GM23248 (cell line): ENCODE data around the gene HDAC9. TPM values are rescaled to one million over a fixed set of nuclear protein-coding genes. Genes with fewer than 3 reads are reported as not detected.
A peak's percentile ranks its signal among the peaks of the same experiment; 100 is the strongest.

Source experiments
- DNase-seq: peaks from one replicate; pipeline ENCODE4 v3.0.0-alpha.2; 2015
- H2AFZ ChIP-seq: fragments of 200-600 bp; sonication (generic); 2 replicates; pipeline ENCODE4 v1.6.1; 2016; ENCODE audit warnings: antibody characterized with exemption
- H3F3A ChIP-seq: fragments of 200-600 bp; sonication (generic); 2 replicates; pipeline ENCODE4 v1.6.1; 2016; ENCODE audit warnings: mild to moderate bottlenecking, antibody characterized with exemption, mixed run types; ENCODE audit not compliant: insufficient read depth
- H3K27ac ChIP-seq: fragments of 200-600 bp; sonication (generic); 2 replicates; pipeline ENCODE4 v1.5.1; 2016; ENCODE audit warnings: mild to moderate bottlenecking
- H3K27me3 ChIP-seq: fragments of 200-600 bp; sonication (generic); replicated peaks from 2 replicates; pipeline ENCODE4 v1.6.1; 2016; ENCODE audit warnings: mild to moderate bottlenecking; ENCODE audit not compliant: insufficient read depth
- H3K36me3 ChIP-seq: fragments of 200-600 bp; sonication (generic); 2 replicates; pipeline ENCODE4 v1.6.1; 2016; ENCODE audit warnings: low read depth, mild to moderate bottlenecking
- H3K4me1 ChIP-seq: fragments of 200-600 bp; sonication (generic); 2 replicates; pipeline ENCODE4 v1.6.1; 2016; ENCODE audit warnings: mild to moderate bottlenecking; ENCODE audit not compliant: insufficient read depth
- H3K4me2 ChIP-seq: fragments of 200-600 bp; sonication (generic); one replicate; pipeline ENCODE4 v1.6.1; 2016; ENCODE audit warnings: mild to moderate bottlenecking; ENCODE audit not compliant: unreplicated experiment
- H3K4me3 ChIP-seq: fragments of 200-600 bp; sonication (generic); 2 replicates; pipeline ENCODE4 v1.5.1; 2016; ENCODE audit warnings: mild to moderate bottlenecking
- H3K79me2 ChIP-seq: fragments of 200-600 bp; sonication (generic); 2 replicates; pipeline ENCODE4 v1.6.1; 2016; ENCODE audit warnings: mild to moderate bottlenecking; ENCODE audit not compliant: insufficient read depth
- H3K9ac ChIP-seq: fragments of 200-600 bp; sonication (generic); 2 replicates; pipeline ENCODE4 v1.6.1; 2016; ENCODE audit warnings: mild to moderate bottlenecking
- H3K9me2 ChIP-seq: fragments of 200-600 bp; sonication (generic); 2 replicates; pipeline ENCODE4 v1.6.1; 2016; ENCODE audit warnings: mixed run types, mild to moderate bottlenecking, moderate library complexity; ENCODE audit not compliant: insufficient read depth
- H3K9me3 ChIP-seq: fragments of 200-600 bp; sonication (generic); one replicate; pipeline ENCODE4 v1.6.1; 2017; ENCODE audit warnings: low read depth
- H4K20me1 ChIP-seq: fragments of 200-600 bp; sonication (generic); 2 replicates; pipeline ENCODE4 v1.6.0; 2016; ENCODE audit not compliant: insufficient read depth
- EZH2 ChIP-seq: fragments of 200-600 bp; sonication (generic); IDR thresholded peaks from 2 replicates; pipeline ENCODE4 v1.6.1; 2018; ENCODE audit warnings: antibody characterized with exemption, mild to moderate bottlenecking; ENCODE audit not compliant: insufficient read depth, poor library complexity, severe bottlenecking
- EZH2phosphoT487 ChIP-seq: fragments of 200-600 bp; sonication (generic); IDR thresholded peaks from 2 replicates; pipeline ENCODE4 v1.6.1; 2018; ENCODE audit warnings: antibody characterized with exemption, moderate library complexity, mild to moderate bottlenecking, low read depth; ENCODE audit not compliant: insufficient read depth
- WGBS, 2 experiments: methylation state at CpG; one replicate each; pipeline ENCODE4 v1.1.6; 2015 to 2017; ENCODE audit warnings: low lambda C conversion rate in 2 of 2, low coverage in 1 of 2; ENCODE audit errors: missing lambda C conversion rate in 2 of 2; 5-methylcytosine and 5-hydroxymethylcytosine counted together
- in situ Hi-C: fragments of 300-500 bp; cut with MboI; formaldehyde crosslinking; loops from 2 replicates; pipeline ENCODE4 v1.15.0; 2020
- polyA plus RNA-seq: library from polyadenylated mRNA; unstranded; fragments of >200 nt; fragmentation: Nextera tagmentation; extraction: Ambion mirVana; gene quantifications from 2 replicates; pipeline ENCODE4 v1.2.1, GENCODE V29; 2016
- small RNA-seq: library from RNA; depleted of rRNA; stranded (forward); fragments of <200 nt; gene quantifications from one replicate; pipeline ENCODE3, GENCODE V24; 2014; ENCODE audit warnings: low read depth, low replicate concordance
- total RNA-seq: library from RNA; depleted of rRNA; stranded (reverse); fragments of >200 nt; shearing (Covaris generic); gene quantifications from 2 replicates; pipeline ENCODE4 v1.2.3, GENCODE V29; 2014

The HDAC9 gene
- total and polyA plus RNA-seq, 2 experiments from 2014 or later = 1.6 to 2.1 TPM

- Histone ChIP-seq H3K9me3 (no peaks in the 10 kb centered on the region), H3K9me2 (no peaks in the 10 kb centered on the region), H3K4me1 (peaks cover 8% of the 10 kb centered on the region; the same call in 1 of the 2 replicates), H3K4me3 (no peak overlapping the region), H4K20me1 (no peaks in the 10 kb centered on the region), H3K79me2 (no peaks in the 10 kb centered on the region), H3K27ac (no peak overlapping the region), H3K36me3 (0 out of 2 replicates have a peak, but pooled peaks cover 5% of the 10 kb centered on the region), H2AFZ (no peak overlapping the region), H3F3A (no peaks in the 10 kb centered on the region), H3K4me2 (no peak overlapping the region), H3K27me3 (no peaks in the 10 kb centered on the region), H3K9ac (no peak overlapping the region)
- no peak for TF ChIP-seq EZH2
- no peak for TF ChIP-seq EZH2phosphoT487
- DNase-seq = peak; percentile 62
- in situ Hi-C loops = no loop called here
- whole genome bisulfite sequencing, 2 experiments = 63 to 64% methylated on average over 7 of the region's 7 CpGs
Measured at GRCh38 chr7:19051767-19052375, 556.3 kb downstream of the HDAC9 start.

Small RNAs within 50 kb of the gene (small RNA-seq; reads per million reads assigned to genes)
- gene RN7SKP266 = not detected
